Measurements from ENCODE around the gene GDPGP1.
"Not testable (repeated sequence)": the region's sequence is repeated elsewhere in the genome, so short reads cannot be mapped to it uniquely, and the experiment has no call there.

GDPGP1 gene, protein sequence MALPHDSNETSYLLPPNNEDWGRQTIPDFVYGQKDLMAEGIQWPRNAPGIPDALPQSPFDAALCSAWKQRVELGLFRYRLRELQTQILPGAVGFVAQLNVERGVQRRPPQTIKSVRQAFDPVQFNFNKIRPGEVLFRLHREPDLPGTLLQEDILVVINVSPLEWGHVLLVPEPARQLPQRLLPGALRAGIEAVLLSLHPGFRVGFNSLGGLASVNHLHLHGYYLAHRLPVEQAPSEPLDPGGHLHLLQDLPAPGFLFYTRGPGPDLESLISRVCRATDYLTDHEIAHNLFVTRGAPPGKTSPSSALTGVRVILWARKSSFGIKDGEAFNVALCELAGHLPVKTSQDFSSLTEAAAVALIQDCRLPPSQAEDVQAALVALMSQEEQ

DNA sequence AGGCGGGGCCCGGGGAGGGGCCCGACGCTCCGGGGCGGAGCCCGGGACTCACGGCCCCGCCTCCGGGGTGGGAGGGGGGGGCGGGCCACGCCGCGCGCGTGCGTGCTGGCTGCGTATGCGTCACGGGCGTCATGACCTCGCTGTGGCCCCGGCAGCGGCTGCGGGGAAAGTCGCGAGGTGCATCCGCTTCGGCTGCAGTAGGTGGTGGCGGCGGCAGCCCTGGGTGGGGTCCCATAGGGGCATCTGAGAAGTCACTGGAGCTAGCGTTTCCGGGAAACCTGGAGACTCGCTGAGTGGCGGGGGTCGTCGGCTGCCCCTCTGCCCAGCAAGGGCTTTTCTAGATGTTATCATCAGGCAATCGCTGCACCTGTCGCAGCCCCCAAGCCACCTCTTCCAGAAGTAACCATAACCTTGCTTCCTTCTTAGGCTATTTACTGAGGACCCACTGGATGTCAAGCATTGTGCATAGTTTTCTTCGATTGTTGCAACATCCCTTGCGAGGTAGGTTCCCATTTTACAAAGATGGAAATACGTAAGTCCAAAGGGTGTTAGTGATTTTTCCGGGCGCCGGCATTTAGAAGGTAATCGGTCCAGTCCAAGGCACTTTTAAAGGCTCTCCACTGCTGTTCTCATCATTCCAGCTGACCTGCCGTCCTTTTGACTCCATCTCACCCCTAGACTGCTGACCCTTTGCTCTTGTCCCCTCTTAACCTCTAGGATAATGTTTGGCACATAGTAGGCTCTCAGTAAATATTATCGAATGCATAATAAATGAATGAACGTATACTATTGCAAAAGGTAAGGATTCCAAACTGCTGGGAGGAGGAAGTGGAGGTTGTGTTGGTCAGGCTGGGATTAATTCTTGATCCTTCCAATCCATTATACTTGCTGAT lies at the start of gene GDPGP1:
GDPGP1 (plus strand) TSS at position 114 of the 893 bp plus-strand sequence. CDS start 6,700 bp downstream, outside the sequence.
- DNase-seq (ENCODE audit: low read depth): no peak

DNA sequence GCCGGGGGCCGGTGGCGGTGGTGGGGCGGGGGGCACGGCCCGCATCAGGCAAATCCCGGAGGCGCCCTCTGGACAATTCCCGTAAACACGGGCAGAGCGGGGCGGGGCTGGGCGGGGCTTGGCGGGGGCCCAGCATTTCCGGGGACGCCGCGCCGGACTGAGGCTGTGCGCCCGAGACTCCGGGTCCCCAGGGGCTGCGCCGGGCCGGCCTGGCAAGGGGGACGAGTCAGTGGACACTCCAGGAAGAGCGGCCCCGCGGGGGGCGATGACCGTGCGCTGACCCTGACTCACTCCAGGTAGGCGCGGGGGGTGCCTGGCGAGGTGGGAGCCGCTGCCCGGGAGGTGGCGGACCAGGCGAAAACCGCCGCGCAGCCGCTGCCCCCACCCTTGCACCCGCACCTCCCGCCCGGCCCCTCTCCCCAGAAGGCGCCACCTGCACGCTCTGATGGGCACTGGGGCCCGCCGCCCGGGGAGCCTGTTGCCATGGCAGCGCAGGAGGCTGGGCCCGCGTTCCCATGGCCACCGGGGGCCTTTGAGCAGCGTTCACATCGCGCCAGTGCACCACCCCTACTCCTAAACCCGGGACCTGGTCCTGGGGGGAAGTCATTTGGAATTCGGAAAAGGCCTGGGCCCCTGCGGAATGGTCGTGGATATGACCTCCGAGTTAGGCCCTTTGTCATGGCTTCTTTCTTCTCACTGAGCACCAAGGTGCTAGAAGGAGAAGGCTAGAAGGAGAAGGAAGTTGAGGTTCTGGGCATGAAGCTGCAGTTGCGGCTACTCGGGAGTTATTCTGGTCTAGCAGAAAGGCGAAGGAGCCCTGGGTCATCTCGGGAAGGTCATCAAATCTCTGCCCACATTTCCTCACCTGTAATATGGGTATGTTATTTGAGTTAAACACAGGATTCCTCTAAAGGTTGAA lies 49.0 kb upstream of the GDPGP1 start:
- peak; percentile 20 for DNase-seq (ENCODE audit: low read depth)

DNA sequence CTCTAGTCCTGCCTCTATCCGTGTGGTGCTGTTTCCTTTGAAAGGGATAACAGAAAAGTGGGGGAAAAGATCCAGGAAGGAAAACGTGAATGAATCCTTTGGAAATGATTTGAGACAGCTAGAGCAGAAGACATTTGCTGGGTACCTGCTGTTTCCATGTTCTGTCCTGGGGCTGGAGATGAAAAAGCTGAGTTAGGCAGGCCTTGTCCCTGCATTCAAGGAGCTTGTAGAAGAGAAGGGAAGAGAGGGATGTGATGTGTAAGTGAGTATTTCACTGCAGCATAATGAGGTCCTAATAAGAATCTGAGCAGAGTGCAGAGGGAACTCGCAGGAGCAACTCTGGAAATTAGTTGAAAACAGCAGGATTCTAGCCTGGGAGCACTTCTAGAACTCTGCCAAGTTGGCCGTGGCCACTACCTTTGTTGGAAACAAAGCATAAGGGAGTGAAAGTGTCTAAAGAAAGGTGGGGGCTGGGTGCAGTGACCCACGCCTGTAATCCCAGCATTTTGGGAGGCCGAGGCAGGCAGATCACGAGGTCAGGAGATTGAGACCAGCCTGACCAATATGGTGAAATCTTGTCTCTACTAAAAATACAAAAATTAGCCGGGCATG lies 46.6 kb upstream of the GDPGP1 start:
- DNase-seq (ENCODE audit: low read depth): no peak

DNA sequence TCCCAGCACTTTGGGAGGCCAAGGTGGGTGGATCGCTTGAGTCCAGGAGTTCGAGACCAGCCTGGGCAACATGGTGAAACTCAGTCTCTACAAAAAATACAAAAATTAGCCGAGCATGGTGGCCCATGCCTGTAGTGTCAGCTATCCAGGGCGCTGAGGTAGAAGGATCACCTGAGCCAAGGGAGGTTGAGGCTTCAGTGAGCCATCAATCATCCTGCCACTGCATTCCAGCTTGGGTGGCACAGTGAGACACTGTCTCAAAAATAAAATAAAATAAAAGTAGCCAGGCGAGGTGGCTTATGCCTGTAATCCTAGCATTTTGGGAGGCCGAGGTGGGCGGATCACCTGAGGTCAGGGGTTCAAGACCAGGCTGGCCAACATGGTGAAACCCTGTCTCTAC lies 45.9 kb upstream of the GDPGP1 start:
- not testable (repeated sequence) for DNase-seq (ENCODE audit: low read depth)

DNA sequence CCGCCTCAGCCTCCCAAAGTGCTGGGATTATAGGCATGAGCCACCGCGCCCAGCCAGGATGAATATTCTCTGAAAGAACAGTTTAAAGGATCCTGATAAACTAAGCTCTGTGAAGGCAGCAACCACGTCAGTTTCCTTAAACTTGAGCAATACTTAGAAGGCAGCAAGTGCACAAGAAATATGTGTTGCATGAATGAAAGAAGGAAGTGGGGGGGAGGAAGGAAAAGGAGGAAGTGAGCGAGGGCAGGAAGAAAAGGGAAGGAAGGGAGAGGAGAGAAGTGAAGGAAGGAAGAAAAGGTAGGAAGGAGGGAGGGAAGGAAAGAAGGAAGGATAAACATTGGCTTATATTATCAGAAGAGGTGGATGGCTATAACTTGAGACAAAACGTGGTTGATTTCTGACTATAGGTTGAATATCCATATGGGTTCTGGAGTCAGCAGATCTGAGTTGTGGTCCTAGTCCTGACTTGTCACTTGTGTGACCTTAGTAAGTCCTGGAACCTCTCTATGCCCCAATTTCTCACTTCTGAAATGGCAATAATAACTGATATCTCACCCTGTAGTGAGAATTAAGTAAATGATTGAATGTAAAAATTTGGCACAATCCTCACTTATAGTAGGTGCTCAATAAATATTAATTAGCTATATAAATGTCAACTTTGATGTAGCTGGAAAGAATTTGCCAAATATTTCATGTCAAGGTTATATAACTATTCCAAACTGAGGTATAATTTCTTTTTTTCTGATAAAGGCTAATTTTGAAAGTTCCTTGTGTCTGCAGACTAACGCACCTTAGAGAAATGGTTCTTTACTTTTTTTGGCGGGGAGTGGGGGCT lies 44.9 kb upstream of the GDPGP1 start:
- no peak for DNase-seq (ENCODE audit: low read depth)

DNA sequence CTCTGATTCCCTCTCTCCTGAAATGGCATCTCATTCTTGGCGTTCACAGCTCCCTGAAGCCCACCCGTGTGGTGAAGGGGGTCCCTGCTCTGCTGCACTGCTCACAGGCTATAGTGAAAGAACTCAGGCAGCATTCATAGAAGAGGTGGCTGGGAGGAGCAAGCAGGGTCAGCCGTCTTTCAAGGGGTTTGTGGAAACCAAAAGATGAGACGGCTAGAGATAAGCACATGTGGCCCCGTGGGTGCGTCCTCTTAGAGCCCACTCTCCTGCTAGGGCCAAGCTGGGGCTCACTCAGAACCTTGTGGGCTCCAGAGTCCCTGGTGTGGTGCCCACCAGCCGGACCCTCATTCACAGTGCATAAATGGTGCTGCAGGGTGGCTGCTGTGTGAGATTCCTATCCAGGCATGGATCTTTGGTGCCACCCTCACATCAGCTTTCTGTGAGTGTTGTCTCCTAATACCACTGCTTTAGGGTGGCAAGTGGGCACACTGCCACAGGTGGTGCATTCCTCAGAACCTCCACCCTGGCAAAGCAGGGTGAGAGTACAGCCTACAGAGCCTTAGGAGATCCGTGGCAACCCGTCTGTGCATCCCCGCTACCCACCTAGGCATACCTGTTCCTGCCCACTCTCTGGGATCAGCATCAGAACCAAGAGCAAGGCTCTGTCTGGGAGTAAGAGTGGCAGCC lies 44.1 kb upstream of the GDPGP1 start:
- DNase-seq (ENCODE audit: low read depth): no peak

DNA sequence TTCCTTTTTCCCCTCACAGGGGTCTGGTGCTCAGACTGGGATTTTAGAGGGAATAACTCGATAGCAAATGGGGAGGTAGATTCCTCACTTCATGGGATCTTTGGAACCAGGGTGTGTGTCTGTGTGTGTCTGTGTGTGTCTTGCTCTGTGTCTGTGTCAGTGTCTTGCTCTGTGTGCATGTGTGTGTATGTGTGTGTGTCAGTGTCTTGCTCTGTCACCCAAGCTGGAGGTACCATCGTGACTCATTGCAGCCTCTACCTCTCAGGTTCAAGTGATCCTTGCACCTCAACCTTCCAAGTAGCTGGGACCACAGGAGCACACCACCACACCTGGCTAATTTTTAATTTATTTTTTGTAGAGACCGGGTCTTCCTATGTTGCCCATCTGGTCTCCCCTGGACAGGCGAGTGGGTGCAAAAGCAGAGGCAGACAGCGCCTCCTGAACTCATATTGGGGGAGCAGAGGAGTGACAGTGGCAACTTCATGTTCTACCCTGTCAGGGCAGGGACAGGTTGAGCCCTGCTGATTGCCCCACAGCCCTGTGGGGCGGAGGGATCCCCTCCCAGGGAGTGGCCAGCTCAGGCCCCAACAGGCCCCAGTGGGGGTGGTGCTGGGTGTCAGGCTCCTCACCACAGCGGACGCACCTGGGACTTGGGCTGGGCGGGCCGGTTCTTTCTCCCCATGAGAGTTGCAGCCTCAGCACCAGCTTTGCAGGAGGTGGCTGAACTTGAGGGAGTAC lies 43.2 kb upstream of the GDPGP1 start:
- no peak for DNase-seq (ENCODE audit: low read depth)

DNA sequence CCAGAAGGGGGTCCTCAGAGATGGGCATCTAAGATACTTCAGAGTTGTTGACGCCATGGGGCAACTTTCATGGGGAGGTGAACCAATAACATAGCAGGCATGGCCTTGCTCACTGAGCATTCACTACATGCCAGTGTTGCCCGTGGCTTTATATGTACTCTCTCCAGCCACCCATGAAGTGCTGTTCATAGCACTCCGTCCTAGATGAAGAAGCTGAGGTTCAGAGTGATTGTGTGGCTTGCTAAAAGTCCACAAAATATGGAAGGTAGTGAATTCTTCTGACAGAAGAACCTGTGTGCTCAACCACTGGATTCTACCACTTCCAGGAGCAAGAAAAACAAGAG lies 42.7 kb upstream of the GDPGP1 start:
- no peak for DNase-seq (ENCODE audit: low read depth)

DNA sequence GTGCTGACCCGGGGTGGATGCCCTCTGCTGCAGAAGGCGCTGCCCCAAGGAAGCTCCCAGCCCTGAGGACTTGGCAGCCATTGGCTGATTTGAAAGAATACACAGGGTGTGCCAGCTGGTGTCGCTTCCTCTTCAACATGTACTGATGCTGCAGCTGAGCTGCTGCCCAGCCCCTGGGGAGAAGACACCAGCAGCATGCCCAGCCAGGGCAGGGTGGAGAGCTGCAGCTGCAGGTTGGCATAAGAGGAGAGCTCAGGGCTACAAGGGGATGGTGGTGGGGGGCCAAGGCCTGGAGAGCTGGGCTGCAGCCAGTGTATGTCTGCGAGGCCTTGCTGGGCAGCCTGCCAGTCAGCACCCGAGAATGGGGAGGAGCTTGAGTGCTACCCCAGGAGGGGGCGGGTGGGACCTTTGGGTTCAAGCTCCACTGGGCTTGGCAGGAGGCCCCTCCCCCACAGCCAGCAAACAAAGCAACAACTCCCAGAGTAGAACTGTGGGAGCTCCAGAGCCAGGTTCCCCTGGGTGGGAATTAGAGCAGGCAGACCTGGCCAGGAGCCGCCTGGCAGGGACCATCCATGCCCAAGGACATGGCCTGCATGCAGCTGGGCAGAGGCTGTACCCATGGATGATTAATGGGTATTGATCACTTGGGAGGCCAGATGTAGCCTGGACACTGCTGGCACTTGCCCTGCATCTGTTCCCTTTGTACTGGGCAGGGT lies 42.1 kb upstream of the GDPGP1 start:
- no peak for DNase-seq (ENCODE audit: low read depth)

DNA sequence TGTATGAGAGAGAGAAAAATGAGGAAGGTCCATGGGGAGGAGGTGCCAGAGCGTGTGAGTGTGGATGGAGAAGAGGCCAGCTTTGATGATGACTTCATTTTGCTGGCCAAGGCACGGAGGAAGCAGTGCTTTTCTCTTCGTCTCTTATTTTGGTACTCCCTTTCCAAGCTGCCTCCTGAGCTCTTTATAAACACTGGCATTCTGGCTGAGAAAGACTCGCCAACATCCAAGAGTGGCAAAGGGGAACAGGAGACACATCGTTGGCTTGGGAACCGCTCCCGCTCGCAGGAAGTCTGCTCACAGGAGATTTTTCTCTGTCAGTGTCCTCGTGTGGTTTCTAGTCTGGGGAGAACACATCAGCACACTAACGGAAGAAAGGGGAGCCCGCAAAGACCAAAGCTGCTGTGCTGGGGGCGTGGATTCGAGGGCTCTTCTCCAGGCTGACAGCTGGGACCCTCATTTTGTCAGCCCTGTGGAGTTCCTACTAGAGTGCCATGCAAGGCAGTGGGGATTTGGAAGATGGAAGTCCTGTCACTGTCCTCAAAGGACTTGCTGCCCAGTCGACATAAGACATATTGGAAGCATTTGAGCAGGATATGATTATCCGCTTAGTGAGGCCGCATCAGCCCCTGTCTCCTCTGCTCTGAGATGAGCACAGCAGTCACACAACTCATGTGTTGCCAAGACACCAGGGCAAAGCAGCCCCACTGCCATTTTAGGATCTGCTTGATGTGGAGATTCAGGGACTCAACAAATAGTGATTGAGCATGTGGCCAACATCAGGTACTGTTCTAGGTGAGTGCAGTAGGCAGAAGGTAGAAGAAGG lies 40.8 kb upstream of the GDPGP1 start:
- no peak for DNase-seq (ENCODE audit: low read depth)

DNA sequence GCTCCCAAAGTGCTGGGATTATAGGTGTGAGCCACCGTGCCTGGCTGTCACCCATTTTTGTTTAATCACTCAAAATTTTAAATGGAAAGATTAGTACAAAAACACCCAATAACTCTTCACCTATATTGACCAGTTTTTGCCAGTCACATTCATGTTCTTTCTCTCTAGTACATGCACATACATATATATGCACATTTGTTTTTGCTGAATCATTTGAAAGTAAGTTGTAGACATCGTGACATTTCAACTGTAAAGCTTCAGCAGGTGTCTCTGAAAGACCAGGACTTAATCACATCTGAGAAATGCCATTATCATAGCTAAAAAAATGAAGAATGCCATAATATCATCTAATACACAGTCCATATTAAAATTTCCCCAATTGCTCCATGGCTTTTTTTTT lies 39.4 kb upstream of the GDPGP1 start:
- no peak for DNase-seq (ENCODE audit: low read depth)

DNA sequence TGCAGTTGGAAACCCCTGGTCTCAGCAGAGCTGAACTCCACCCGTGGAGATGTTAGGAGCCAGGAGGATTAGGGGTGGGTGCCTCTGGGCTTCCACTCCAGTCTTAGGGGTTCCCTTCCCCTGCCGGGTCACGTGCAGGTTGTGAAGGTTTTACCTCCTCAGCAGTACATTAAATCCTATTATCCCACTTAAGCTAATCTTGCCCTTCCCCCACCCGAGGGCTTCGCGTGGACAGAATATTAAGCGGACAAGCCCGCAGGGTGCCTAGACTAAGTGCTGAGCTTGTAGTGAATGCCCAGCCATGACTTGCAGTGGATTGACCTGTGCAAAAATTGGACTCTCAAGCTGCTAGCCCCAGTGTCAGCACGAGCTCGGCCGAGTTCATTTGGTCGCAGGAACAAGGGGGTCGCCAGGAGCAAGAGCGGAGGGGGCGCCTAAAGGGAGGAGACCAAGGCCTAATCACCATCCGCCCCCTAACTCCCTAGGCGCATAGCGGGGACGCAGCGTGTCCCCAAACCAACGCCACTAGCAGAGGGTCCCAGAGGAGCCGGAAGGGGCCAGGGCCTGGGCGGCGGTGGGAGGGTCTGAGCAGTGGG lies 33.4 kb upstream of the GDPGP1 start:
- DNase-seq (ENCODE audit: low read depth): no peak

DNA sequence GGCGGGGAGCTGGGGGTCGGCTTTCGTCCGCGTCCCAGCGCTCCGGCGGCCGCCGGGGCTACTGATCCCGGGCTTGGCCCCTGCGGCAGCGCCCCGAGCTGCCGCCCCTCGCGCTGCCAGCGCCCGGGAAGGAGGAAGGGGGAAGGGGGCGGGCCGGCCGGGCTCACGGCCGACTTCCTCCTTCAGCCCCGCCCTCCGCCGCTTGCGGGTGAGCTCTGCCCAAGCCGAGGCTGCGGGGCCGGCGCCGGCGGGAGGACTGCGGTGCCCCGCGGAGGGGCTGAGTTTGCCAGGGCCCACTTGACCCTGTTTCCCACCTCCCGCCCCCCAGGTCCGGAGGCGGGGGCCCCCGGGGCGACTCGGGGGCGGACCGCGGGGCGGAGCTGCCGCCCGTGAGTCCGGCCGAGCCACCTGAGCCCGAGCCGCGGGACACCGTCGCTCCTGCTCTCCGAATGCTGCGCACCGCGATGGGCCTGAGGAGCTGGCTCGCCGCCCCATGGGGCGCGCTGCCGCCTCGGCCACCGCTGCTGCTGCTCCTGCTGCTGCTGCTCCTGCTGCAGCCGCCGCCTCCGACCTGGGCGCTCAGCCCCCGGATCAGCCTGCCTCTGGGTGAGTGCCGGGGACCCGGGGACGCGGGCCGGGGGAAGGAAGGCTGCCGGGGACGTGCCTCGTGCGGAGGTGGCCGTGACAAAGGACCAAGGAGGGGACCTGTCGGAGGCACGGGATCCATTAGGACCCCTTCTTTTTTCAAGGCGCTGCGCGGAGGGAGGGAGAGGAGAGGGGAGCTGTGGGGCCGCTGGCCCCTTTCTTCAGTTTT lies 32.7 kb upstream of the GDPGP1 start, which contains the start of gene SEMA4B:
SEMA4B (plus strand) TSS at position 201 of the 814 bp plus-strand sequence; CDS start at position 450, 249 bp downstream.
- peak; percentile 38 for DNase-seq (ENCODE audit: low read depth)

DNA sequence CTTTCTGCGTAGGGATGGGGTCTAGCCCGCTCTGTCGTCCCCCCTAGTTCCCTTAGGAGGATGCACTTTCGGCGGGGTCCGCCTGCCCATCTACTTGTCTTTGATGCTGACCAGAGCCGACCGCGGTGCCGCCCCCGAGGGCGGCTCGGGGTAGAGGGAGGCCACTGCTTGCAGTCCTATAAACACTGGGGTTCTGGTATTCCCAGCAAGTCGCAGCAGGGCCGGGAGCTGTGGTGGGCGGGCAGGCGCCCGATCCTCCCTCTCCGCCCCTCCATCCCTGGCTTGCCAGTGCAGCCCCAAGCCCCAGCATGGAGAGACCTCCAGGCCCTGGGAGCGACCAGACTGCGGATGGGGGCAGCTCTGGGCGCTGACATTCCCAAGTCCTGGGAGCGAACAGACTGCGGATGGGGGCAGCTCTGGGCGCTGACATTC lies 32.0 kb upstream of the GDPGP1 start:
- no peak for DNase-seq (ENCODE audit: low read depth)

DNA sequence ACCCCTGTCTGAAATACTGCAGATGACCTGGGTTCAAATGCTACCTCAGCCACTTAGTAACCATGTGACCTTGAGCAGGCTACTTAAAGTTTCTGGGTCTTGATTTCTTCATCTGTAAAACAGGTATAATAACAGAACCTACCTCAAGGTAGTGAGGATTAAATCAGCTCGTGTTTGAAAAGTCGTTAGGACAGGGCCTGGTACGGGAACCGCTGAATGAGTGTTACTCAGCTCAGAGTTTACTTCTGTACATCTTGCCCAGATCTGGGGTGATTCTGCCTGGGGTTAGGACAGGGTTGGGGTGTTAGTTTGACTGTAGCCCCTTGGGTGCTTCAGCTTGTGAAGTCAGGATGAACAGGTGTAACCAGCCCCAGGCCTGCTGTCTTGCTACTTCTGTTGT lies 31.1 kb upstream of the GDPGP1 start:
- DNase-seq (ENCODE audit: low read depth): no peak

DNA sequence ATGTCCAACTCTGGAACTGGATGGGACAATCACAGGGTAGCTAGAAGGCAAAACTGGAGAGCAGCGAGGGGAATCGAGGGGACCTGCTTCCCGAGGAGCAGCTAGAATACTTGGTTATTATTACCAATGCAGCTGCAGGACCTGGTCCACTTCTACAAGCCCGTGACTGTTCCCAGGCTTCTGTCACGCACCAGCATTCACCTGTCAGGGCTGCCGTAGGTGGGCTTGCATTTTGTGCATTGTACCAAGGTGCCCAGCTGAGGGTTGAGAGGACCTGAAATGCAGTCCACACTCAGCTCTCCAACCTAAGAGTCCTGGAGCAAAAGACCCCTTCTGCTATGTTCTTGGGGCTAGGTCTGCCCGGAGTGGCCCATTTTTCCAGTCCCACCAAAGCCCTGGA lies 30.5 kb upstream of the GDPGP1 start:
- no peak for DNase-seq (ENCODE audit: low read depth)

Data from stimulated activated CD8-positive, alpha-beta memory T cell treated with anti-CD3 and anti-CD28 coated beads, Interleukin-7, amount 100 ng/mL, for 24 hours (primary cell).